ENCODE data around the gene ATXN3L.

DNA sequence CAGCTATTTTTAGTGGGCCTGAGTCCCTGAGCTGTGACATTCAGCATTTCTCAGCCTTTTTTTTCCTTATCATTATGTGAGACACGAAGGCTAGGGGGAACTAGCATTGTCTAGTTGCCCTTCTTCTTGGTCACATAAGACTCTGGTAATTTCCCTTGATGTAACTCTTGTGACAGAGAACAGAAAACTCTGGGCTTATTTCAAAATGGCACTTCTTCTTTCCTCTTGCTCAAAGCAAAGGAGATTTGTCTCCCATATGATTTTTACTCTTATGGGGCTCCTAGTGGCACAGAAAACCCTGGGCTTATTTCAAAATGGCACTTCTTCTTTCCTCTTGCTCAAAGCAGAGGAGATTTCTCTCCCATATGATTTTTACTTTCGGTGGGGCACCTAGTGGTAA lies 14.7 kb downstream of the ATXN3L start:
- no peak for TF ChIP-seq POLR2AphosphoS5 (IDR thresholded peaks at IDR 0.05; ENCODE audit: low read depth)
- TF ChIP-seq, protein P1, sequence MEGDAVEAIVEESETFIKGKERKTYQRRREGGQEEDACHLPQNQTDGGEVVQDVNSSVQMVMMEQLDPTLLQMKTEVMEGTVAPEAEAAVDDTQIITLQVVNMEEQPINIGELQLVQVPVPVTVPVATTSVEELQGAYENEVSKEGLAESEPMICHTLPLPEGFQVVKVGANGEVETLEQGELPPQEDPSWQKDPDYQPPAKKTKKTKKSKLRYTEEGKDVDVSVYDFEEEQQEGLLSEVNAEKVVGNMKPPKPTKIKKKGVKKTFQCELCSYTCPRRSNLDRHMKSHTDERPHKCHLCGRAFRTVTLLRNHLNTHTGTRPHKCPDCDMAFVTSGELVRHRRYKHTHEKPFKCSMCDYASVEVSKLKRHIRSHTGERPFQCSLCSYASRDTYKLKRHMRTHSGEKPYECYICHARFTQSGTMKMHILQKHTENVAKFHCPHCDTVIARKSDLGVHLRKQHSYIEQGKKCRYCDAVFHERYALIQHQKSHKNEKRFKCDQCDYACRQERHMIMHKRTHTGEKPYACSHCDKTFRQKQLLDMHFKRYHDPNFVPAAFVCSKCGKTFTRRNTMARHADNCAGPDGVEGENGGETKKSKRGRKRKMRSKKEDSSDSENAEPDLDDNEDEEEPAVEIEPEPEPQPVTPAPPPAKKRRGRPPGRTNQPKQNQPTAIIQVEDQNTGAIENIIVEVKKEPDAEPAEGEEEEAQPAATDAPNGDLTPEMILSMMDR (conservative IDR thresholded peaks at IDR 0.05; ENCODE audit: low read depth in 2 of 2): no peak
- TF ChIP-seq, protein P2, sequence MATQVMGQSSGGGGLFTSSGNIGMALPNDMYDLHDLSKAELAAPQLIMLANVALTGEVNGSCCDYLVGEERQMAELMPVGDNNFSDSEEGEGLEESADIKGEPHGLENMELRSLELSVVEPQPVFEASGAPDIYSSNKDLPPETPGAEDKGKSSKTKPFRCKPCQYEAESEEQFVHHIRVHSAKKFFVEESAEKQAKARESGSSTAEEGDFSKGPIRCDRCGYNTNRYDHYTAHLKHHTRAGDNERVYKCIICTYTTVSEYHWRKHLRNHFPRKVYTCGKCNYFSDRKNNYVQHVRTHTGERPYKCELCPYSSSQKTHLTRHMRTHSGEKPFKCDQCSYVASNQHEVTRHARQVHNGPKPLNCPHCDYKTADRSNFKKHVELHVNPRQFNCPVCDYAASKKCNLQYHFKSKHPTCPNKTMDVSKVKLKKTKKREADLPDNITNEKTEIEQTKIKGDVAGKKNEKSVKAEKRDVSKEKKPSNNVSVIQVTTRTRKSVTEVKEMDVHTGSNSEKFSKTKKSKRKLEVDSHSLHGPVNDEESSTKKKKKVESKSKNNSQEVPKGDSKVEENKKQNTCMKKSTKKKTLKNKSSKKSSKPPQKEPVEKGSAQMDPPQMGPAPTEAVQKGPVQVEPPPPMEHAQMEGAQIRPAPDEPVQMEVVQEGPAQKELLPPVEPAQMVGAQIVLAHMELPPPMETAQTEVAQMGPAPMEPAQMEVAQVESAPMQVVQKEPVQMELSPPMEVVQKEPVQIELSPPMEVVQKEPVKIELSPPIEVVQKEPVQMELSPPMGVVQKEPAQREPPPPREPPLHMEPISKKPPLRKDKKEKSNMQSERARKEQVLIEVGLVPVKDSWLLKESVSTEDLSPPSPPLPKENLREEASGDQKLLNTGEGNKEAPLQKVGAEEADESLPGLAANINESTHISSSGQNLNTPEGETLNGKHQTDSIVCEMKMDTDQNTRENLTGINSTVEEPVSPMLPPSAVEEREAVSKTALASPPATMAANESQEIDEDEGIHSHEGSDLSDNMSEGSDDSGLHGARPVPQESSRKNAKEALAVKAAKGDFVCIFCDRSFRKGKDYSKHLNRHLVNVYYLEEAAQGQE (IDR thresholded peaks at IDR 0.05; ENCODE audit: unreplicated experiment): no peak
- no peak for TF ChIP-seq JUNB (IDR thresholded peaks at IDR 0.05; ENCODE audit: unreplicated experiment)
- TF ChIP-seq EZH2 (IDR thresholded peaks at IDR 0.05; ENCODE audit: low read depth, unreplicated experiment): no peak
- no peak for TF ChIP-seq ZNF331 (CRISPR knock-in tag; IDR thresholded peaks at IDR 0.05; ENCODE audit: low read depth)
- no peak for TF ChIP-seq CREB1 (CRISPR knock-in tag; IDR thresholded peaks at IDR 0.05; ENCODE audit: low read depth)
